GM18858 (cell line): ENCODE data around the gene CCDC201.
A peak's percentile ranks its signal among the peaks of the same experiment; 100 is the strongest.

ENCODE experiments used
- ATAC-seq: cut with Tn5 transposase; IDR thresholded peaks from one replicate; pipeline ENCODE4 v1.9.1; 2021; ENCODE audit not compliant: unreplicated experiment

The CCDC201 gene

GRCh38 chr7:45873035-45873354 is at the start of gene CCDC201:
Gene CCDC201 (minus strand): TSS chr7:45873082. CDS start chr7:45873007, 75 bp downstream.
- no peak for ATAC-seq

- ATAC-seq = no peak
Measured at GRCh38 chr7:45921699-45922519, 49.0 kb upstream of the CCDC201 start.

DNA sequence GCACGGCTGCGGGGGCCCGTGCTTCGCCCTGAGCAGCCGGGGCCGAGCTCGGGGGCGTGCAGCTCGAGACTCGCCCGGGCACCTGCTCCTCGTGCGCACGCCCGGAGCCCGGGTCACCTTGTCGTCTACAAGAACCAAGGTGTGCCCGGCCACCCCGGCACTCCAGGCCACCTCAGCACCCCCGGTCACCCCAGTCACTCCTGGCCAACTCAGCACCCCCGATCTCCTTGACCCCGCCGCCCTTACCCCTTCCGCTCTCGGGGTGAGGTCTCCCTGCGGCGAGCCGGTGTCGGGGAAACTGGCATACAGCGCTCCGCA is 48.5 kb upstream of the CCDC201 start:
- no peak for ATAC-seq

- ATAC-seq = no peak
Measured at GRCh38 chr7:45920502-45921380, 47.9 kb upstream of the CCDC201 start, which contains the start of gene IGFBP3. Gene IGFBP3 (minus strand): TSS chr7:45921272. CDS start chr7:45921140, 132 bp downstream.

- ATAC-seq = no peak
Measured at GRCh38 chr7:45919993-45920459, 47.1 kb upstream of the CCDC201 start.

DNA sequence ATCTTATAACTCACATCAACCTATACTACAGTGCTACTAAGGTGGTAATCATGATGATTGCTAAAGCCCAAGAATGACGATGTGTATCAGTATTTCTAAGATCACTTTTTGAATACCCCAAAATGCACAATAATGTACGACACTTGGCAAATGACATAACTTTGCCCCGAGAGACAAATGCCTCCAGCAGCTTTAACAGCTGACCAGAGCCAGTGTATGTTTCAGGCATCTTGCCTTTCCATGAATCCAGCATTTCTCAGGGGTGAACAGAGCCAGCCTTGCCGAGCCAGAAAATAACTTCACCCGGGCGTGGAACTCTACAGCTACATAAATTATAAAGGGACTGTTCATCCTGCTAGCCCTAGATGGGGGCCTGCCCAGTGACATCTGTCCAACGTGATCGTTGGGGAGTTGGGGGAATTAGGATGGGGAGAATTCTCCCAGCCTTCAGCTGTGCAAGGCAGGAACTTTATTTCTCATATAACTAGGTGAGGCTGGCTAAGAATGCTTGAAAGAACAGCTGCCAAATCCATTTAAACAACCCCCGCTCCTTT is 46.4 kb upstream of the CCDC201 start:
- ATAC-seq = no peak

GRCh38 chr7:45918556-45918955 is 45.7 kb upstream of the CCDC201 start:
- ATAC-seq = no peak

- peak; percentile 70 for ATAC-seq
Measured at GRCh38 chr7:45917658-45918057, 44.8 kb upstream of the CCDC201 start.

- no peak for ATAC-seq
Measured at GRCh38 chr7:45917064-45917463, 44.2 kb upstream of the CCDC201 start.

DNA sequence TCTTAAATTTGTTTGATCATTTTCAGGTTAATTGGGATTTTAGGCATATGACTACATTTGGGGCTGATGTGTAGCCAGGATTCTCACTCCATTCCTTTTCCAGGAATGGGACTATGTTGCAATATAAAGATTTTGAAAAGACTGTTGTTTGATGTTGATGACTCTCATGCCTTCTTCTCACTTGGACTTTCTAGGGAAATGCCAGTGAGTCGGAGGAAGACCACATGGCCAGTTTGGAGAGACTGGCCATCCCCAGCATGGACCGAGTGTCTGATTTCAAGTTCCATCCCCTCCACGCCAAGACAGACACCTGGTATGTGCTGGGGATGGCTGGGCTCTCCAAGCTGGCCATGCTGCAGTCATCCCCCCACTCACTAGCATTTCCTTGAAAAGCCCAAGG is 42.7 kb upstream of the CCDC201 start:
- ATAC-seq = no peak

- no peak for ATAC-seq
Measured at GRCh38 chr7:45914911-45915310, 42.0 kb upstream of the CCDC201 start.

DNA sequence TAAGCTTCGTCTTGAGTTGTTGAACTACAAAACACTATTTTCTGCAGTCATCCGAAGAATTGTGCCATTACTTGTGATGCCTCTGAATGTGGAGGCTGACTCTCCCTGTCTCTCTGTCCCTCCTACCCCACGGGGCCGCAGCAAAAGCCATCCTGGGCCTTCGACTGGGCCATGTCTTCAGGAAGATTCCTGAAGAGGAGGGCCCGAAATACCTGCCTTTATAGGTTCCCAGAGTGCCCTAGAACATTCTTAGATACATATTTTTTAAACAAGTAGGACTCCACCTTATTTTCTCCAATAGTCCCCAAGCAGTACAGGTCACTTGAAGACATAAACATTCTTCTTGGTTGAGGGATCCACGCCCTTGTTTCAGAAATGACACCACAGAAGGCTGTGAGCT is 40.1 kb upstream of the CCDC201 start:
- ATAC-seq = no peak

- no peak for ATAC-seq
Measured at GRCh38 chr7:45911311-45911710, 38.4 kb upstream of the CCDC201 start.

DNA sequence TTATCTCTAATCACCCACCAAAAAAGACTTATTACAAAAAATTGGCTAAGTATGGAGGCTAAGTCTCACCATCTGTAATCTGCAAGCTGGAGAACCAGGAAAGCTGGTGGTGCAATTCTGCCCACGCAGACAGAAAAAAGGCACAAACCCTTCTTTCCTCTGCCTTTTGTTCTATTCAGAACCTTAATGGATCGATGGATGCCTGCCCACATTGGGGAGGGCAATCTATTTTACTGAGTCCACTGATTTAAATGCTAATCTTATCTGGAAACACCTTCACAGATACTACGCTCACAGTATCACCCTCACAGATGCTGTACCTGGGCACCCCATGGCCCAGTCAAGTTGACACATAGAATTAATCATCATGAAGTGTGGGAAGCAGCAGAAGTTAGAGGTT is 38.0 kb upstream of the CCDC201 start:
- no peak for ATAC-seq

GRCh38 chr7:45909561-45909960 is 36.7 kb upstream of the CCDC201 start:
- no peak for ATAC-seq

- ATAC-seq = no peak
Measured at GRCh38 chr7:45902820-45903219, 29.9 kb upstream of the CCDC201 start.

DNA sequence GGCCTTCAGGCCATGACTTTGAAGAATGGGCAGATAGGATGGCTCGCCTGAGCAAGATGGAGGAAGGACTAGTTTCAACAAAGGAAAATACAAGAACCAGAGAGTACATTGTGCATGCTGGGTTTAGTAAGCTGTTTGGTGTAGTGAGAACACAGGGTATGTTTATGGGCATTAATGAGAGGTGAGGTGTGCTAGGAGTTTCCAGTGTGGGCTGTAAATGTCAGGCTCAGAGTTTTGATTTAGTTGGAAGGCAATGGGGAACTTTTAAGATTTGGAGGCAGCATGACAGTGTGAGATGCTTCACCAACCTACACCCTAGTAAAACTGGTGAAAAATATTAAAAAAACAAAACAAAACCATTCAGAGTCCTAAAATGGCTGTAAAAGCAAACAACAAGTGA is 28.7 kb upstream of the CCDC201 start:
- ATAC-seq = no peak

- ATAC-seq = no peak
Measured at GRCh38 chr7:45898222-45898621, 25.3 kb upstream of the CCDC201 start.

GRCh38 chr7:45897042-45897690 is 24.3 kb upstream of the CCDC201 start:
- ATAC-seq = no peak

- no peak for ATAC-seq
Measured at GRCh38 chr7:45894665-45895062, 21.8 kb upstream of the CCDC201 start.

- no peak for ATAC-seq
Measured at GRCh38 chr7:45893996-45894664, 21.2 kb upstream of the CCDC201 start.
